Prostate gland (tissue), 2 donors: ENCODE measurements around the gene SH3BP4. TPM values are rescaled to one million over a fixed set of nuclear protein-coding genes. Genes with fewer than 3 reads are reported as not detected.
A peak's percentile ranks its signal among the peaks of the same experiment; 100 is the strongest.

Experiments
- DNase-seq: peaks from one replicate; pipeline ENCODE4 v3.0.0-alpha.2; 2019; ENCODE audit warnings: low spot score
- H3K27ac ChIP-seq, 2 donors: fragments of 200-600 bp; sonication (generic); 2 replicates each; pipeline ENCODE4 v1.5.1; 2017 to 2019
- H3K27me3 ChIP-seq: fragments of 200-600 bp; sonication (generic); replicated peaks from 2 replicates; pipeline ENCODE4 v1.5.1; 2019; ENCODE audit not compliant: insufficient read depth
- H3K36me3 ChIP-seq, 2 donors: fragments of 200-600 bp; sonication (generic); 1 replicate in 1 of 2; 2 replicates in 1 of 2; pipeline versions ENCODE4 v1.5.1 to v1.8.1; 2017 to 2019
- H3K4me1 ChIP-seq: fragments of 200-600 bp; sonication (generic); replicated peaks from 2 replicates; pipeline ENCODE4 v1.5.1; 2019
- H3K4me3 ChIP-seq, 2 donors: fragments of 200-600 bp; sonication (generic); 2 replicates each; pipeline ENCODE4 v1.5.1; 2017 to 2019
- H3K9me3 ChIP-seq: fragments of 200-600 bp; sonication (generic); 2 replicates; pipeline ENCODE4 v1.5.1; 2017
- POLR2A ChIP-seq: fragments of 450-650 bp; IDR thresholded peaks from one replicate; pipeline ENCODE4 v1.6.1; 2016; ENCODE audit warnings: antibody characterized with exemption, mild to moderate bottlenecking
- POLR2AphosphoS5 ChIP-seq: sonication (generic); formaldehyde crosslinking; IDR thresholded peaks from one replicate; pipeline ENCODE4 v1.6.1; 2017; ENCODE audit warnings: antibody characterized with exemption
- WGBS: methylation state at CpG from one replicate; pipeline ENCODE4 v1.1.5; 2018; 5-methylcytosine and 5-hydroxymethylcytosine counted together
- intact Hi-C: fragments of 100-400 bp; cut with DNase I; formaldehyde crosslinking; loops from one replicate; pipeline ENCODE4 v1.14.2; 2022
- total RNA-seq, 2 donors: library from RNA; depleted of rRNA; stranded (reverse); fragments of >200 nt; gene quantifications; one replicate each; pipeline ENCODE4 v1.1.0, GENCODE V29; 2016
- TF ChIP-seq, protein P1 (sequence below), 4 experiments: fragments of 200-600 bp in 2 of 4; fragments of 450-650 bp in 2 of 4; sonication (generic) in 2 of 4; IDR thresholded peaks; 1 replicate in 3 of 4; 2 replicates in 1 of 4; pipeline ENCODE4 v1.5.1; 2016 to 2019; ENCODE audit warnings: antibody characterized with exemption in 4 of 4, mild to moderate bottlenecking in 2 of 4, moderate library complexity in 2 of 4

SH3BP4 gene
- total RNA-seq, 2 donors from 2014 or later = 86.7 to 134 TPM

GRCh38 chr2:235024191-235024860, 72.5 kb downstream of the SH3BP4 start:
- TF ChIP-seq, protein P1, sequence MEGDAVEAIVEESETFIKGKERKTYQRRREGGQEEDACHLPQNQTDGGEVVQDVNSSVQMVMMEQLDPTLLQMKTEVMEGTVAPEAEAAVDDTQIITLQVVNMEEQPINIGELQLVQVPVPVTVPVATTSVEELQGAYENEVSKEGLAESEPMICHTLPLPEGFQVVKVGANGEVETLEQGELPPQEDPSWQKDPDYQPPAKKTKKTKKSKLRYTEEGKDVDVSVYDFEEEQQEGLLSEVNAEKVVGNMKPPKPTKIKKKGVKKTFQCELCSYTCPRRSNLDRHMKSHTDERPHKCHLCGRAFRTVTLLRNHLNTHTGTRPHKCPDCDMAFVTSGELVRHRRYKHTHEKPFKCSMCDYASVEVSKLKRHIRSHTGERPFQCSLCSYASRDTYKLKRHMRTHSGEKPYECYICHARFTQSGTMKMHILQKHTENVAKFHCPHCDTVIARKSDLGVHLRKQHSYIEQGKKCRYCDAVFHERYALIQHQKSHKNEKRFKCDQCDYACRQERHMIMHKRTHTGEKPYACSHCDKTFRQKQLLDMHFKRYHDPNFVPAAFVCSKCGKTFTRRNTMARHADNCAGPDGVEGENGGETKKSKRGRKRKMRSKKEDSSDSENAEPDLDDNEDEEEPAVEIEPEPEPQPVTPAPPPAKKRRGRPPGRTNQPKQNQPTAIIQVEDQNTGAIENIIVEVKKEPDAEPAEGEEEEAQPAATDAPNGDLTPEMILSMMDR (IDR thresholded peaks at IDR 0.05) = no peak
- TF ChIP-seq POLR2A (no peak), POLR2AphosphoS5 (no peak)
- Histone ChIP-seq H3K4me3 (no peak overlapping the region), H3K9me3 (no peaks in the 10 kb centered on the region), H3K4me1 (peaks cover 18% of the 10 kb centered on the region), H3K27ac (peak overlapping the region; percentile 79 to 84), H3K36me3 (no peaks in the 10 kb centered on the region), H3K27me3 (no peaks in the 10 kb centered on the region)
- no peak for DNase-seq
- 86% methylated on average over 9 of the region's 9 CpGs for WGBS
- intact Hi-C loops = no loop called here

GRCh38 chr2:235024931-235025773, 73.3 kb downstream of the SH3BP4 start:
- TF ChIP-seq POLR2A = no peak
- TF ChIP-seq, protein P1 (IDR thresholded peaks at IDR 0.05) = no peak
- TF ChIP-seq POLR2AphosphoS5 = no peak
- no peak overlapping the region for H3K4me3 ChIP-seq
- 76% methylated on average over 20 of the region's 20 CpGs for WGBS
- peak overlapping the region; percentile 79 to 84 for H3K27ac ChIP-seq
- H3K36me3 ChIP-seq = no peaks in the 10 kb centered on the region
- intact Hi-C loops = no loop called here
- no peaks in the 10 kb centered on the region for H3K9me3 ChIP-seq
- peaks cover 18% of the 10 kb centered on the region for H3K4me1 ChIP-seq
- DNase-seq = no peak
- no peaks in the 10 kb centered on the region for H3K27me3 ChIP-seq

DNA sequence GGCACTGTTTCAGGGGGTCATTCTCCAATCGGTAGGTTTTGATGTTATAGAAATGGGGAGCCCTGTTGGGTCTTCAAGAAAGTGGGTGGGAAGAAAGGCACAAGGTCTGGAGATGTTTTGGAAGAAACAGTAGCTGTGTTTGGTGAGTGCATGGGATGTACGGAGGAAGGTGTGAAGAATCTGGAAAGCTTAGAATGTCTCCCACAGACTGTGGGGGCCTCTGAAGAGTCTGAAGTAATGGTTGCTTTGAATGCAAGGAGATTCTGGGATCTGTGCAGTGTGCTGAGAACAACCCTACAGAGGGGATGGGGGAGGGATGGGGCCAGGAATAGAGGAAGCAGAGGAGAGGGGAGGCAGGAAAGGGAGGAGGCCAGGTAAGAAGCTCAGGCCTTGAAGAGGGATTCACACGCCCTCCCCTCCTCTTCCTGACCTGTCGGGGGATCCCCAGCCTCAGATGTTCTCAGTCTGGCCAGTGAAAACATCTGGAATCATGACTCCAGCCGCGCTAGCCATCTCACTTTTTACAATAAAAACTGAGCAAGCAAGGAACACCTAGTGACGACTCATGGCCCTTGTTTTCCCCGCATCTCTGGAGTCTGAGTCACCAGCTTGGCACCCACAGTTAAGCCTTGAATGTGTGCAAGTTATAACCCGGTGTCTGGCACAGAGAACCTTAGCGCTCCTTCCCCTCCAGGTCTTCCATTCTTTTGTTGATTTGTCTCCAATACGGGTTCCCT, 74.2 kb downstream of the SH3BP4 start:
- no peaks in the 10 kb centered on the region for H3K9me3 ChIP-seq
- intact Hi-C loops = no loop called here
- no peak overlapping the region for H3K4me3 ChIP-seq
- peaks cover 18% of the 10 kb centered on the region for H3K4me1 ChIP-seq
- no peaks in the 10 kb centered on the region for H3K36me3 ChIP-seq
- WGBS = 45% methylated on average over 11 of the region's 11 CpGs
- H3K27me3 ChIP-seq = no peaks in the 10 kb centered on the region
- TF ChIP-seq POLR2AphosphoS5 (peak; percentile 77), POLR2A (no peak)
- TF ChIP-seq, protein P1 (IDR thresholded peaks at IDR 0.05) = peak in 1 of 4 experiments; percentile 6
- DNase-seq = peak; percentile 91
- peak overlapping the region; percentile 79 to 84 for H3K27ac ChIP-seq

DNA sequence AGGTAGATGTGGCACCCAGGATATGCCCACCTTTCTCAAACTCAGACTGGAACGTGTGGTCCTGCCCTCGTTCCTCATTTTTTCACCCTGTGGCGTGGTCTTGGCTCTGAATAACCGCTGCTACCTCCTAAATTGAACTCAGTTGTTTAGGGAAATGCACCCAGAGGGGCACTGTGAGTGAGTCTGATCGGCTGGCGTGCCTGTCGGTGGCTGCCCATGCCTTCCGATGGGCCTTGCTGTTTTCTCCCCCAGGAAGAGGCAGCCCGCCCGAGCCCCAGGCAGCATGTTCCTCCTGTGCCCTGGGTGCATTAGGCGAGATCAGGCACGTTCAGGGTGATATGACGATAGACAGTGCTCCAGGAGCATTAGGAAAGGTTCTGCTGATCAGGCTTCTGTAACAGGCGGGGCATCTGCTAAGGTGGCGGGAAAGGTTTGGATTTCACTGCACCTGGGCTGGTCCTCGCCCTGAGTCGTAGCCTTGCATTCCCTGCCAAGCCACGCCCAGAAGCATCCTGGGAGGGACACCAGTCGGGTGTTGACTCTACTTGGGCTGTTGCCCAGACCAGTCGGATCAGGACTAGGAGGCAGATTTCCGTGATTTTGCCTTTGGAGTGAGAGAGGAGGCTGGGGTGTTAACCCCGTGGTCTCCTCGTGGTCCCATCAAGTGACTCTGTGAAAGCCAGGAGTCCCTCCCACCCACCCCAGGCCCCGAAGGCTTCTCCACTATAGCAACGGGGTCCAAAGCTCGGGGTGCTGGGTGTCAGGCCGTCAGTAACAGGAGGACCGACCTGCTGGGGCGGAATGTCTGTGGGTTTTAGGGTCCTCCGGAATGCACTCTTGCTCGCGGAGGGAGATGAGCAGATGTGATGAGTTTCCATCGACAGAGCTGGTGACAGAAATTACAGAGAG, 75.1 kb downstream of the SH3BP4 start:
- WGBS = 49% methylated on average over 33 of the region's 33 CpGs
- peak; percentile 97 for DNase-seq
- Histone ChIP-seq H3K9me3 (no peaks in the 10 kb centered on the region), H3K27me3 (no peaks in the 10 kb centered on the region), H3K4me3 (no peak overlapping the region), H3K27ac (peak overlapping the region; percentile 79 to 84), H3K36me3 (no peaks in the 10 kb centered on the region), H3K4me1 (peaks cover 18% of the 10 kb centered on the region)
- peak; percentile 39 for TF ChIP-seq POLR2A
- TF ChIP-seq POLR2AphosphoS5 = peak; percentile 83
- TF ChIP-seq, protein P1 (IDR thresholded peaks at IDR 0.05) = no peak
- intact Hi-C loops = no loop called here
